DOHH2 (cell line): ENCODE data around the gene GPR160.

ENCODE experiments used
- EZH2phosphoT487 ChIP-seq: fragments of 200-600 bp; sonication (generic); IDR thresholded peaks from 2 replicates; pipeline ENCODE4 v1.6.1; 2017; ENCODE audit warnings: borderline replicate concordance, mild to moderate bottlenecking, antibody characterized with exemption, low read length, moderate library complexity, mixed read lengths
- TF ChIP-seq, protein P1 (sequence below): fragments of 200-600 bp; sonication (generic); IDR thresholded peaks from one replicate; pipeline ENCODE4 v1.5.1; 2014; ENCODE audit warnings: antibody characterized with exemption, mild to moderate bottlenecking, low read depth, low read length; ENCODE audit not compliant: poor library complexity, severe bottlenecking

DNA sequence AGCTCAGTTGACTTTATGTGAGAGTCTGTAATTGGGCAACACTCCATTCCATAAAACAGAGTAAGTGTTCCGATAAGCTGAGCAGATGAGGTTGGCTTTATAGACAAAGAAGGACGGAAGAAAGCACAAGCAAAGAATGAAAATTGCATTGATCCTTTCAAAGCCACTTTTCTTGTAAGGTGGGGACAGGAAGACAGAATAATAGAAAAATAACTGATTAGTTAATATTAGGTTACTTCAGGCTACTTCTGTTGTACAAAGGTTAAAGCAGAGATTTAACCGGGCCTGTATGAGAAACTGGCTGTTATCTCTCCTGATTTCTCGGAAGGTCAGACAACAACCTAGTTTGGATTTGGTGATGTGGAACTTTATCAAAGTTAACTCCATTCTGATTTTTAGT lies 15.5 kb upstream of the GPR160 start:
- TF ChIP-seq, protein P1, sequence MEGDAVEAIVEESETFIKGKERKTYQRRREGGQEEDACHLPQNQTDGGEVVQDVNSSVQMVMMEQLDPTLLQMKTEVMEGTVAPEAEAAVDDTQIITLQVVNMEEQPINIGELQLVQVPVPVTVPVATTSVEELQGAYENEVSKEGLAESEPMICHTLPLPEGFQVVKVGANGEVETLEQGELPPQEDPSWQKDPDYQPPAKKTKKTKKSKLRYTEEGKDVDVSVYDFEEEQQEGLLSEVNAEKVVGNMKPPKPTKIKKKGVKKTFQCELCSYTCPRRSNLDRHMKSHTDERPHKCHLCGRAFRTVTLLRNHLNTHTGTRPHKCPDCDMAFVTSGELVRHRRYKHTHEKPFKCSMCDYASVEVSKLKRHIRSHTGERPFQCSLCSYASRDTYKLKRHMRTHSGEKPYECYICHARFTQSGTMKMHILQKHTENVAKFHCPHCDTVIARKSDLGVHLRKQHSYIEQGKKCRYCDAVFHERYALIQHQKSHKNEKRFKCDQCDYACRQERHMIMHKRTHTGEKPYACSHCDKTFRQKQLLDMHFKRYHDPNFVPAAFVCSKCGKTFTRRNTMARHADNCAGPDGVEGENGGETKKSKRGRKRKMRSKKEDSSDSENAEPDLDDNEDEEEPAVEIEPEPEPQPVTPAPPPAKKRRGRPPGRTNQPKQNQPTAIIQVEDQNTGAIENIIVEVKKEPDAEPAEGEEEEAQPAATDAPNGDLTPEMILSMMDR: no peak
- no peak for TF ChIP-seq EZH2phosphoT487
